H1 (cell line): ENCODE results near the gene ATPAF1. TPM values are rescaled to one million over a fixed set of nuclear protein-coding genes. Genes with fewer than 3 reads are reported as not detected.

ENCODE experiments used
- CEBPB ChIP-seq: IDR thresholded peaks from 2 replicates; pipeline ENCODE4 v1.6.1; 2012; ENCODE audit warnings: low read depth, low read length
- RBBP5 ChIP-seq: IDR thresholded peaks from 2 replicates; pipeline ENCODE4 v1.7.1; 2012; ENCODE audit warnings: low read depth, mild to moderate bottlenecking, inconsistent platforms, low read length, moderate library complexity, borderline replicate concordance
- TEAD4 ChIP-seq: IDR thresholded peaks from 2 replicates; pipeline ENCODE4 v1.6.1; 2012; ENCODE audit warnings: low read depth, low read length, inconsistent platforms, mixed read lengths
- polyA plus RNA-seq, 7 experiments: library from polyadenylated mRNA; depleted of rRNA in 3 of 7; stranded (reverse) in 5 of 7; unstranded in 2 of 7; fragments of >200 nt in 5 of 7; fragments of 200-250 nt in 2 of 7; gene quantifications; 1 replicate in 5 of 7; 2 replicates in 1 of 7; 4 replicates in 1 of 7; pipeline versions ENCODE4 v1.2.1 to v1.2.3, GENCODE V29; 2011 to 2013; ENCODE audit warnings: missing spikeins in 2 of 7, mixed read lengths in 2 of 7
- total RNA-seq: library from RNA; stranded (reverse); fragmentation: NEBNext Ultra II Directional; extraction: Animal tissue kit (Norgen Biotek cat#: 25700); gene quantifications from 2 replicates; pipeline ENCODE4 v1.2.1, GENCODE V29; 2021
- TF ChIP-seq, protein P1 (sequence below): IDR thresholded peaks from 2 replicates; pipeline ENCODE4 v1.6.1; 2011; ENCODE audit warnings: low read depth, mild to moderate bottlenecking, low read length; ENCODE audit not compliant: insufficient read depth

Gene ATPAF1
- total and polyA plus RNA-seq, 2 of the 8 experiments (the other 6 are each of a cell fraction or from before 2014, with no cell fraction given), result 46.7 to 55.9 TPM

DNA sequence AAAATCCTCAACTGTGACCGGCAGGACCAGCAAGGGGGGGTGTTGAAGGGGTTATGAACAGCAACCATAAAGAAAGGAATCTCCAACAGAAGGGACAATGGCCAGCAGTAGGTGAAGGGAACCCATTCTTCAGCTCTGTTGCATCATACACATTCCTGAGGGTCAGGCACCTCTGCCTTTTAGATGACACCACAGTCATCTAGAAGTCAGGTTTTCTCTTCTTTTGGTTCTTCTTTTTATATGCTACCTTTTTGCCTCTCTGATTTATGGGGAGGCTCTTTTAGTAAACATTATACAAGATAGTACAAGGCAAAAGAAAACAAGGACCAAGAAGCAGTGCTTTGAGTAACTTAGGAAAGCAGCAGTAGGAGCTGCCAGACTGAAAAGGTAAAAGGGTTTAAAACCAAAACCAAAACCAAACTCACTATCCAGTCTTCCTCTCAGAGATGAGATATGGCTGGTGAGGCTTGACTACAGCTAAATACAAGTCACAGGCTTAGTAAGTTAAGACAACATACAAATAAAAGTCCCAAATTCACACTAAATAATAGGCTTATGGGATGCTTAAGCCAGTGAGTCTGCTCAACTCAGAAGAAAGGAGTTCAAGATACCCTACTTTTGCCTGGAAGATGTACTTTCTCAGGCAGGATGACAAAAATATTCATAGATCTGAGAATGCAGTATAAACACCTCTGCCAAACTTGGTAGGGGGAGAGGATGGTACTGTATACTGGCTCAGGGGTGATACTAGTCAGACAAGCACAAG lies 7.6 kb upstream of the ATPAF1 start (continued):
- TF ChIP-seq CEBPB (peak; percentile 94), RBBP5 (no peak), TEAD4 (peak; percentile 75)
- TF ChIP-seq, protein P1, sequence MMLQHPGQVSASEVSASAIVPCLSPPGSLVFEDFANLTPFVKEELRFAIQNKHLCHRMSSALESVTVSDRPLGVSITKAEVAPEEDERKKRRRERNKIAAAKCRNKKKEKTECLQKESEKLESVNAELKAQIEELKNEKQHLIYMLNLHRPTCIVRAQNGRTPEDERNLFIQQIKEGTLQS, result peak; percentile 66
